Natural killer cell (primary cell): ENCODE results near the gene HSDL2. TPM values are rescaled to one million over a fixed set of nuclear protein-coding genes. Genes with fewer than 3 reads are reported as not detected.

Source experiments
- ATAC-seq, 3 donors: fragments of 150-1000 bp in 2 of 3; fragments of 200-7000 bp in 1 of 3; cut with Tn5 transposase; 1 replicate in 1 of 3; 2 replicates in 2 of 3; pipeline ENCODE4 v1.10.0; 2021; ENCODE audit warnings: mild to moderate bottlenecking in 2 of 3, moderate library complexity in 2 of 3
- DNase-seq, 2 donors: peaks; one replicate each; pipeline versions ENCODE4 v3.0.0 to v3.0.0-alpha.2; 2013 to 2021; ENCODE audit warnings: mixed read lengths in 1 of 2
- H3K27ac ChIP-seq: one replicate; pipeline ENCODE4 v1.5.1; 2013; ENCODE audit warnings: mild to moderate bottlenecking, low read length
- H3K27me3 ChIP-seq: one replicate; pipeline ENCODE4 v1.6.1; 2013; ENCODE audit warnings: low read length; ENCODE audit not compliant: control insufficient read depth, insufficient read depth
- H3K36me3 ChIP-seq: one replicate; pipeline ENCODE4 v1.6.1; 2013; ENCODE audit warnings: low read length; ENCODE audit not compliant: control insufficient read depth, insufficient read depth
- H3K4me1 ChIP-seq: one replicate; pipeline ENCODE4 v1.6.1; 2013; ENCODE audit warnings: low read length; ENCODE audit not compliant: control insufficient read depth, insufficient read depth
- H3K4me3 ChIP-seq: one replicate; pipeline ENCODE4 v1.5.1; 2013; ENCODE audit warnings: low read length
- H3K9me3 ChIP-seq: one replicate; pipeline ENCODE4 v1.6.1; 2013; ENCODE audit warnings: low read length; ENCODE audit not compliant: control insufficient read depth, insufficient read depth
- H3K27ac Mint-ChIP-seq, 2 donors: one replicate each; pipeline ENCODE4 v1.8.0; 2022; ENCODE audit warnings: mild to moderate bottlenecking in 2 of 2, mixed read lengths in 2 of 2, moderate library complexity in 1 of 2
- H3K27me3 Mint-ChIP-seq, 2 donors: one replicate each; pipeline ENCODE4 v1.8.0; 2022; ENCODE audit warnings: low read depth in 2 of 2, mixed read lengths in 2 of 2
- H3K36me3 Mint-ChIP-seq: one replicate; pipeline ENCODE4 v1.8.0; 2022; ENCODE audit warnings: mixed read lengths
- H3K4me1 Mint-ChIP-seq, 2 donors: one replicate each; pipeline ENCODE4 v1.8.0; 2022; ENCODE audit warnings: mixed read lengths in 2 of 2
- H3K4me3 Mint-ChIP-seq: one replicate; pipeline ENCODE4 v1.8.0; 2022; ENCODE audit warnings: mild to moderate bottlenecking, moderate library complexity, mixed read lengths
- H3K9me3 Mint-ChIP-seq, 2 donors: one replicate each; pipeline ENCODE4 v1.8.0; 2022; ENCODE audit warnings: mixed read lengths in 2 of 2
- WGBS: methylation state at CpG from one replicate; pipeline ENCODE4 v1.1.7; 2013; ENCODE audit warnings: missing lambda C conversion rate; ENCODE audit not compliant: insufficient coverage; 5-methylcytosine and 5-hydroxymethylcytosine counted together
- intact Hi-C: fragments of 100-400 bp; cut with micrococcal nuclease; formaldehyde crosslinking; loops from one replicate; pipeline ENCODE4 v1.14.2; 2022
- total RNA-seq, 4 donors: library from RNA; stranded (reverse); fragments of 120-200 nt in 1 of 4; gene quantifications; one replicate each; pipeline versions ENCODE4 v1.2.3 to v1.2.4, GENCODE V29; 2013 to 2022
- TF ChIP-seq, protein P1 (sequence below): fragments of 200-600 bp; IDR thresholded peaks from one replicate; pipeline ENCODE4 v1.8.0; 2022; ENCODE audit warnings: antibody characterized with exemption

HSDL2 gene
- total RNA-seq, 3 donors from 2014 or later (not counting 1 experiment from before 2014, with no cell fraction given), result 7.9 to 18.3 (median 8.6) TPM

GRCh38 chr9:112439171-112439570, 59.3 kb downstream of the HSDL2 start:
- no peak for ATAC-seq
- 100% methylated on average over 2 of the region's 2 CpGs for WGBS
- H3K27me3 Mint-ChIP-seq, result no peaks in the 10 kb centered on the region

GRCh38 chr9:112439825-112440224, 59.9 kb downstream of the HSDL2 start:
- Mint-ChIP-seq H3K27ac (no peak overlapping the region), H3K4me3 (no peak overlapping the region), H3K9me3 (no peaks in the 10 kb centered on the region), H3K36me3 (no peaks in the 10 kb centered on the region), H3K27me3 (no peaks in the 10 kb centered on the region), H3K4me1 (no peaks in the 10 kb centered on the region)
- intact Hi-C loops, result no loop called here
- H3K36me3 ChIP-seq, result no peaks in the 10 kb centered on the region
- TF ChIP-seq, protein P1, sequence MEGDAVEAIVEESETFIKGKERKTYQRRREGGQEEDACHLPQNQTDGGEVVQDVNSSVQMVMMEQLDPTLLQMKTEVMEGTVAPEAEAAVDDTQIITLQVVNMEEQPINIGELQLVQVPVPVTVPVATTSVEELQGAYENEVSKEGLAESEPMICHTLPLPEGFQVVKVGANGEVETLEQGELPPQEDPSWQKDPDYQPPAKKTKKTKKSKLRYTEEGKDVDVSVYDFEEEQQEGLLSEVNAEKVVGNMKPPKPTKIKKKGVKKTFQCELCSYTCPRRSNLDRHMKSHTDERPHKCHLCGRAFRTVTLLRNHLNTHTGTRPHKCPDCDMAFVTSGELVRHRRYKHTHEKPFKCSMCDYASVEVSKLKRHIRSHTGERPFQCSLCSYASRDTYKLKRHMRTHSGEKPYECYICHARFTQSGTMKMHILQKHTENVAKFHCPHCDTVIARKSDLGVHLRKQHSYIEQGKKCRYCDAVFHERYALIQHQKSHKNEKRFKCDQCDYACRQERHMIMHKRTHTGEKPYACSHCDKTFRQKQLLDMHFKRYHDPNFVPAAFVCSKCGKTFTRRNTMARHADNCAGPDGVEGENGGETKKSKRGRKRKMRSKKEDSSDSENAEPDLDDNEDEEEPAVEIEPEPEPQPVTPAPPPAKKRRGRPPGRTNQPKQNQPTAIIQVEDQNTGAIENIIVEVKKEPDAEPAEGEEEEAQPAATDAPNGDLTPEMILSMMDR, result no peak
- no CpG with 5 or more reads among the region's 2 CpGs for WGBS
- no peak for DNase-seq
- H3K27me3 ChIP-seq, result no peaks in the 10 kb centered on the region
- no peak for ATAC-seq
- H3K9me3 ChIP-seq, result no peaks in the 10 kb centered on the region
- H3K4me3 ChIP-seq, result no peak overlapping the region
- H3K4me1 ChIP-seq, result no peaks in the 10 kb centered on the region
- H3K27ac ChIP-seq, result no peak overlapping the region

More at GRCh38 chr9:112439171-112439570, 59.3 kb downstream of the HSDL2 start:
- H3K36me3 ChIP-seq, result no peaks in the 10 kb centered on the region
- Mint-ChIP-seq H3K4me3 (no peak overlapping the region), H3K4me1 (no peaks in the 10 kb centered on the region), H3K27ac (no peak overlapping the region), H3K36me3 (no peaks in the 10 kb centered on the region), H3K9me3 (no peaks in the 10 kb centered on the region)
- H3K27me3 ChIP-seq, result no peaks in the 10 kb centered on the region
- H3K4me1 ChIP-seq, result no peaks in the 10 kb centered on the region
- no peak for DNase-seq
- H3K9me3 ChIP-seq, result no peaks in the 10 kb centered on the region
- H3K4me3 ChIP-seq, result no peak overlapping the region
- TF ChIP-seq, protein P1, result no peak
- intact Hi-C loops, result no loop called here
- no peak overlapping the region for H3K27ac ChIP-seq

DNA sequence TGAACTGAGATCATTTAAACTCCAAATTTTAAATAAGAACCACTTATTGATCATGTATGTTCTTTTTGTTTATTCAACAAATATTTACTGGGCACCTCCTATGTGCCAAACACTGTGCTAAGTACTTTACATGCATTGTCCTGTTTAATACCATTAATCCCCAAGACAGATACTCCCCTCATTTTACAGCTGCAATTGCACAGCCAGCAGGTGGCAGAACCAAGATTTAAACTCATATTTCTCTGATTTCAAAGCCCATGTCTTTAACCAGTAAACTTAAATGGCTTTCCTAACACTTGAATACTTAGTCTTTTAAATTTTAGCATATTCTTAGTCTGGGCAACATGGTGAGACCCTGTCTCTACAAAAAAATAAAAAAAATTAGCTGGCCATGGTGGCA, 63.3 kb downstream of the HSDL2 start:
- Histone ChIP-seq H3K36me3 (no peaks in the 10 kb centered on the region), H3K27ac (no peak overlapping the region), H3K9me3 (no peaks in the 10 kb centered on the region), H3K4me1 (no peaks in the 10 kb centered on the region), H3K4me3 (no peak overlapping the region), H3K27me3 (no peaks in the 10 kb centered on the region)
- ATAC-seq, result peak in 2 of 3 donors; percentile 45 to 47
- TF ChIP-seq, protein P1, result peak; percentile 63
- no peaks in the 10 kb centered on the region for H3K27me3 Mint-ChIP-seq
- H3K4me1 Mint-ChIP-seq, result peaks cover 12 to 15% of the 10 kb centered on the region in 2 donors
- no peaks in the 10 kb centered on the region for H3K9me3 Mint-ChIP-seq
- no peak overlapping the region for H3K4me3 Mint-ChIP-seq
- H3K36me3 Mint-ChIP-seq, result no peaks in the 10 kb centered on the region
- intact Hi-C loops, result loop anchor here (1.0 kb wide), 1 partner anchor 350 kb away; no protein-coding TSS in a partner anchor
- H3K27ac Mint-ChIP-seq, result no peak overlapping the region
- DNase-seq, result peak in 1 of 2 donors; percentile 61

DNA sequence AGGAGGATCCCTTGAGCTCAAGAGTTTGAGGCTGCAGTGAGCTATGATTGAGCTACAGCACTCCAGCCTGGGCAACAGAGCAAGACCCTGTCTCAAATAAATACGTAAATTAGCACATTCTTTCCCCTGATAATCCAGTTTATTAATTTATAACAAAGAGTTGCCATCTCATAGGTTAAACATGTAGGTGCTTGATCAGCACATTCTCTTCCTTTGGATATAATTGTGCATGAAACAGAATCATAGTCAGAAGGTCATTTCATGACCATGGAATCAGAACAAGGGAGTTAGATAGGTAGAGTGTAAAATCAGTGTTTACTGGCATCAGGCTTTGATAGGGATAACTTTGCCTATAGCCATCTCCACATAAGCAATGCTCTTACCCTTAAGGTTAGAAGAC, 63.7 kb downstream of the HSDL2 start:
- Histone ChIP-seq H3K9me3 (no peaks in the 10 kb centered on the region), H3K4me3 (no peak overlapping the region), H3K27ac (no peak overlapping the region), H3K36me3 (no peaks in the 10 kb centered on the region), H3K27me3 (no peaks in the 10 kb centered on the region), H3K4me1 (no peaks in the 10 kb centered on the region)
- no peak overlapping the region for H3K4me3 Mint-ChIP-seq
- DNase-seq (no peak), ATAC-seq (no peak)
- no peaks in the 10 kb centered on the region for H3K27me3 Mint-ChIP-seq
- H3K4me1 Mint-ChIP-seq, result peaks cover 12 to 15% of the 10 kb centered on the region in 2 donors
- 63% methylated on average over 1 of the region's 1 CpG for WGBS
- no peaks in the 10 kb centered on the region for H3K9me3 Mint-ChIP-seq
- no peaks in the 10 kb centered on the region for H3K36me3 Mint-ChIP-seq
- intact Hi-C loops, result loop anchor here (1.0 kb wide), 1 partner anchor 350 kb away; no protein-coding TSS in a partner anchor
- no peak overlapping the region for H3K27ac Mint-ChIP-seq
- TF ChIP-seq, protein P1, result no peak
